Esophagus squamous epithelium (tissue), 4 donors: ENCODE results near the gene ZMYND11.

ENCODE experiments used
- CTCF ChIP-seq, 6 experiments: fragments of 450-650 bp in 4 of 6; fragments of 200-600 bp in 2 of 6; sonication (generic) in 2 of 6; IDR thresholded peaks; one replicate each; pipeline ENCODE4 v1.5.1; 2016 to 2019; ENCODE audit warnings: antibody characterized with exemption in 6 of 6, mild to moderate bottlenecking in 4 of 6, moderate library complexity in 4 of 6
- POLR2A ChIP-seq, 4 donors: fragments of 450-650 bp; IDR thresholded peaks; one replicate each; pipeline ENCODE4 v1.6.1; 2017; ENCODE audit warnings: antibody characterized with exemption in 4 of 4, mild to moderate bottlenecking in 4 of 4, moderate library complexity in 3 of 4

- TF ChIP-seq CTCF (IDR thresholded peaks at IDR 0.05): peak in 5 of 6 experiments; percentile 10 to 46 (median 29)
- TF ChIP-seq POLR2A (IDR thresholded peaks at IDR 0.05): no peak
Observed at GRCh38 chr10:137031-137430, 1.8 kb downstream of the ZMYND11 start.
